HG03060 (cell line): Measurements from ENCODE around the gene SNCAIP.

ENCODE experiments used
- ATAC-seq: cut with Tn5 transposase; IDR thresholded peaks from one replicate; pipeline ENCODE4 v1.9.1; 2021; ENCODE audit warnings: low read depth, moderate number of reproducible peaks; ENCODE audit not compliant: unreplicated experiment

Gene SNCAIP

DNA sequence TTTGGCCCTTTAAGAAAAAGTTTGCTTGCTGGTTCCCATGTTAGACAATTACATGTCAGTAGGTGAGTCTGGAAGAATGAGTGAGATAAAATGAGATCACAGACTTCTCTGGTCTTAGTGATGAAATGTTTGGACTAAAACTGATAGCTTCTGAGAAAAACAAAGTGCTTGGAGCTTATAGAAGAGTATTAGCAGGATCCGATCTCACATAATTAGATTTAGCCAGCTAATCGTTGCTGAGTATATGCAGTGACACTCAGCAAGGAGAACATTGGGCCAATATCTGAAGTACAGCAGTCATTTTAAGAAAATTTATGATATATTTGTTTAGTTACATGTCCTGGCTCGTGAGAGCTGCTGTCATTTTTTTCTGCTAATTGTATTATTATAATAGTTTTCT, 135.8 kb downstream of the SNCAIP start:
- no peak for ATAC-seq

DNA sequence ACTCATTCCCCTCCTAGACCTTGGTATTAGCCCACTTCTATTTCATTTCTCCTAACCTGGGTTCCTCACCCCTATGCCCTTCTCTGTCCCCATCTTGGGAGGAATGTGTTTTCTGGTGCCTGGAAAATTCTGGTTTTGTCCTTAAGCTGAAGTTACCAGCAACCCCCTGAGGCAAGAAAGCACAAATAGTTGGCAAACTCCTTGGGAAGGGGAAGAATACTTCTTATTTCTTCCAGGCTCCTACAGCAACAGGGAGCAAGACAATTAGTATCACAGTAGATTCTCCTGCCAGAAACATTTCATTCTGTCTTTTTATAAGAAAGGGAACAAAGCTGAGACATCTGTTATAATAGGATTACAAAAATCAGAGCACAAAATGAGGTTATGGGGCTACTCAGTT, 142.5 kb downstream of the SNCAIP start:
- ATAC-seq = no peak

DNA sequence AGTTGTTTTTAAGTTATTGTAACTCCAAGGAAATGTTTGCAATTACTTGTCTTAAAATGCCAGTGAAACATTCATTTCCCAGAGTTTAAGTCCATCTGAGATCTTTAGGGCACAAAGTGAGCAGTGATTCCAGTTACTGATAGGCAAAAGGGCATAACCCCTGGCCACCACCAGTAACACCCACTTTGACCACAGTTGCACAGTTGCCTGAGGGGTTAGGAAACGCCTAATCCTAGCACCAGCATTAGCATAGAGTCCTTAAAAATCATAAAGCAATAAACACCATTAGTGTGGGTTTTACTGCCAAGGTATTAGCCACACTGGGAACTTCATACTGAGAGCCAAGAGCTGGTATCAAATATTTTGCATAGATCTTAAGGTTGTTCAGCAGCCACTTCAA, 143.9 kb downstream of the SNCAIP start:
- ATAC-seq = no peak

DNA sequence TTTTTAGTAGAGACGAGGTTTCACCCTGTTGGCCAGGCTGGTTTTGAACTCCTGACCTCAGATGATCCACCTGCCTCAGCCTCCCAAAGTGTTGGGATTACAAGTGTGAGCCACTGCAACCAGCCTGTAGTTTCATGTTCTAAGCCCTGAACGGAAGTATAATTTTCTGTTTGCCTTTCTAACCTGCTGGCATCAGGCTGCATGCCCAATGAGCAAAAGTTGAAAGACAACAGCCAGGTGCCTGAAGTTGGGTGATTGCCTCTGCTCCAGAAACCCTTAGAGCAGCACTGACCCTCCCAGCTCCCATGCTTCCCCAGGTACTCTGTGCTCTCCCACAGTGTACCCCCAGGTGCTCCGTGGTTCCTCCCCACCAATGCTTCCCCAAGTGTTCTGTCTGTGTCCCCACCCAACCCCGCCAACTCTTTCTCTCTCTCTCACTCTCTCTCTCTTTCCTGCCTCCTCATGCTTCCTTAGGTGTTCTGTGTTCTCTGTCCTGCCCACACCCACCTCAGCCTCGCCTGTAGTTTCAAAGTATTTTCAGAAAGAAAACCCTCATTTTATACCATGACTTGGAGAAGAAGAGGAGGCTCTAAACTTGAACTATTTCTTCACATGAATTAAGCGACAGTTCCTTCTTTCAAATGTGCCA, 145.3 kb downstream of the SNCAIP start:
- ATAC-seq = no peak

GRCh38 chr5:122458278-122458872, 146.3 kb downstream of the SNCAIP start:
- ATAC-seq = no peak

GRCh38 chr5:122462486-122462885, 150.4 kb downstream of the SNCAIP start:
- no peak for ATAC-seq

GRCh38 chr5:122463221-122463620, 151.2 kb downstream of the SNCAIP start:
- peak; percentile 93 for ATAC-seq

DNA sequence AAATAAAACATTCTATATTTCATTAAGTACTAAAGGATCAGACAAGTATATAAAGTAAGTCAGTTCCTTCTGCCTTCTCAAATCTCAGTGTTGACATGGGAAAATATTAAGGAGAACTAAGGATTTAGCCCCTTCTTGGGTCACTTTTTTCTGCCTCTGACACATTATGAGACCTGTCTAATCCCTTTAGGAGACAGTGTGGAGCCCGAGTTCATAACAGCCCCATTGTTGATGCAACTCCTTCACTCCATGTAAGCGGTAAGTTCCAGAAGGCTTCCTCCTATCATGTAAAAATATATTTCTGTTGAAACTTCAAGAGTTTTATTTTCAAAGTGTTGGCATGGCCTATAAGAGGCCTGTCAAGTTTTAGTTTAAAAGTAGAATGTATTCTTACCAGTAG, 152.2 kb downstream of the SNCAIP start:
- no peak for ATAC-seq

DNA sequence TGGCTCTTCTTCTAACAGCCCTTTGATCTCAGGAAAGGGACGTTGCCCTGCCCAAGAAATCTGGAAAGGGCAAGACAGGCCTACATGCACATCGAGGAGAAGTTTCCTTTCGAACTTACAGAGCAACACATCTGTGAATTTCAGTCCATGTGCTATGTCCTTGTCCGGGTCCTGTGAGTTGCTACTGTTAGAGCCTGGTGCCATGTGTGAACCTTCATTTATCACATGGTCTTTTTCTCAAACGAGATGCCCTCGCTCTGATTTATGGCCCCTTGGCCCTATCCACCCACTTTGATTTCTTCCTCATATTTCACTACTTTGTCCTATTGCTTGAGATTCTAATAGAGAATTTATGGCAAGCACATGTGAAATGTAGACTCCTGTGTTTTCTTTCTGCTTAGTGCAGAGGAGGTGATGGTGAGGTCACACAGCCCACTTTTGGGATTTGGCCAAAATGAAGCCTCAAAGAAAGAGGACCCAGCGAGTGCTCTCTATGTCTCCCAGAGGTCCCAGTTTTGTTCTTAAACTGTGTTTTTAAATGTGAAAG, 153.1 kb downstream of the SNCAIP start:
- no peak for ATAC-seq

DNA sequence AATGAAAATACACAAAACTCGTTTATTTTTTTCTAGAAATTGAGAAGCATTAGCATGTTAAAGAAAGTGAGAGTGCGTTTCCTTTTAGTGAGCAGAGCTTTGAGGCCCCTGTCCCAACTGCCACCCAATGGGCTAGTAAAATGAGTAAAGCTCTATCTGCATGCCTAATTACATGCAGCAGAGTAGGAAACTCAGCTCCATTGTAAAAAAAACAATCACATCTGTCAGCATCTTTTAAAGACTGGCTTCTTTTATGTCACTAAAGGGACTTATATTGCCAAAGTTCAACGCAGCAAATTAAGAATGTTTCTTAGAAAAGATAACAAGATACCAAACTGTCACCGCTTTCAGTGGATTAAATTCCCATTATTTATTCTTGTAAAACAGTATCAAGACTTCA, 154.0 kb downstream of the SNCAIP start:
- no peak for ATAC-seq

DNA sequence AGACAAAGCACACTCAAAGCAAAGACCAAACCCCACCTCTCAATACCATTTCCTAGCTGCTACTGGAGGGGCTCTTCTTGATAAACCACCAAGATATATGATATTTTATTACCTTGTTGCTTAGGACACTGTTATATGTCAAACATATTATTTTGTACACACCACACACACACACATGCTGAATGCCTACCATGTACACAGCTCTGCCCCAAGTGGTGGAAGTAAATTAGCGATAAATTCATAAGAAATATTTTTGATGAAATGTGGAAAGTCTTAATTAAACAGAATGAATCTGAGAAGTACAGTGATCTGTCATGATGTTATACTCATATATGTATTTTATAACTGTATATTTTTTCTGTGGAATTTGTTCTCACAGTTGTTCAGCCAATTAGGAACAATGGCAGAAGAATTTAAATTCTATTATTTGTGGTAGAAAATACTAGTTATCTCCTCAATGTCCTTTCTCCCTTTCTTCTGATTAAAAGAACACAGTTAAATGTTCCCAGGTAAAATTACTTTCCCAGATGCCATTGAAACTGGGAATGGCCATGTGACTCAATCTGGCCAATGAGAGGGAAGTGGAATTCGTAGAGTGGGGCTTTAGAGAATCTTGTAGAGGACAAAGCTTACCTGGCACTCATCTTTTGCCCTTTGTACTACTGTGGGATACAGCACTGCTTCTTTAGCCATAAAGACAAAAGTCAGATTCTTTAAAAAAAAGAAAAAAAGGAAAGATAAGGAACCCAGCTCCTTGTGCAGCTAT, 156.5 kb downstream of the SNCAIP start:
- ATAC-seq = no peak

GRCh38 chr5:122469384-122469919, 157.4 kb downstream of the SNCAIP start:
- no peak for ATAC-seq

DNA sequence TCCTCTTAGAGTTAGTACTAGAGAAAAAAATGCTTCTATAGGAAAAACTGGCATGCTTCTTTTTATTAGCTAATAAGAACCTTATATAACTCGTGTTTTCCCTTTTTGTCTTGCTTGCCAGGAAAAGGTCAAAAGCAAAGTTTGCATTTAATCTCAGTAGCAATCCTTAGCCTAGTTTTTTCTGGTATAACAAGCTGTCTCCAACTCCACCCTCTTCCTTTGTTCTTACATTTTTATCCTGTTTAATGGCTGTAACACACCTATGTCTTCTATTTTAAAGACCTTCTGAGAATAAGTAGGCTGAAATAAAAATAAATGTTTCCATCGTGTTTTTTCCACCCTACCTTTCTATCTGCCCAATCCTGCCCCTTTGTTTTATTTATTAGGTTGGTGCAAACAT, 158.3 kb downstream of the SNCAIP start:
- ATAC-seq = no peak

DNA sequence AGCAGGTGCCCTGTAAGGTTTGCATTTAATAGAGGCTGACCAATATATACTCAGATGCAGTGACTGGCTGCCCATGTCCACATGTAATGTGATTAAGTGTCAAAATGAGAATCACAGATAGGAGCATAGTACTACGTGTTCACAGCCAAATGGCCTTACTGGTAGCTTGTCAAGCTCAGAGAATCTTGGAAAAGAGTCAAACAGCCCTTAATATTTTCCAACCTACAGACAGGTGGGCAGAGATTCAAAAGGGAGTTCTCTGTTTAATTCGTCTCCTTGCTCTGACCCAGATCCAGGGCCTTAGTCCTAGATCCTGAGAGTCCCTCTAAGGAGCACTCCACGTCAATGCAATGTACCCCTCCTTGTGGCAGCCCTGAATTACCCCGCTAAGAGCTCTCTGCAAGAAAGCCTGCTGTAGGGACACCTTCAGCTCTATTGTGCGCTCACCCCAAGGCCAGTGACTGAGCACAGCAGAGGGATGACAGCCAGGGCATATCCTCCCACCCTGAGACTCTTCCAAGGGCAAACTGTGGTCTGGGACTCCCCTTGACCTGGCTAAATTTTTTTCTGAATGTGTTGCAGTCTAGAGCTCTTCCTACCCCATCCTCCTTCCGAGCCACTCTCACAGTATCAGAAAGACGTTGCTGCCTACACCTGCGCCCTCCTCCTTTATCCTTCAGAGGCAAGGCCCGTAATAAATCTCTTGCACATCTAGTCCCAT, 159.2 kb downstream of the SNCAIP start:
- ATAC-seq = no peak

- ATAC-seq = no peak
Measured at GRCh38 chr5:122471752-122472061, 159.7 kb downstream of the SNCAIP start.

- ATAC-seq = no peak
Measured at GRCh38 chr5:122473138-122473843, 161.3 kb downstream of the SNCAIP start.

- no peak for ATAC-seq
Measured at GRCh38 chr5:122473941-122474340, 161.9 kb downstream of the SNCAIP start.

GRCh38 chr5:122478741-122479442, 166.9 kb downstream of the SNCAIP start:
- ATAC-seq = no peak

DNA sequence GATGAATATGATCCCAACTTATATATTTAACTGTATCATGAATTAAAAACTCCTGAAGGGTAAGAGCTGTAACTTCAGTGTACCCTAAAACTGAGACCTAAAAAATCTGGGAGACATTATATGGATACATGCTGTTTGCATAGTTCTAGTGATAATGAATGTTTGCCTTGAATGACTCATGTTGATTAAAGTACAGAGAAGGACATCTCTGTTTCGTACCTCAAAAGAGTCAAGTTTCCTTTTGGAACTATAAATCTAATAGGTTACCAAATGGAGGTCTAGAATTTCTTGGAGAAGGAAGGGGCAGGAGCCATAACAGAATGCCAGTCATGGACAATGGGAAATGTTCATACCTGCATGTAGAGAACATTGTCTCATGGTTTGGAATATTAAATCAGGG, 168.1 kb downstream of the SNCAIP start:
- ATAC-seq = no peak

- no peak for ATAC-seq
Measured at GRCh38 chr5:122484103-122484502, 172.1 kb downstream of the SNCAIP start.
